Ishikawa (cell line): Measurements from ENCODE around the gene LPP.

ENCODE experiments used
- CEBPB ChIP-seq: IDR thresholded peaks from 2 replicates; pipeline ENCODE4 v1.6.1; 2012
- CREB1 ChIP-seq: IDR thresholded peaks from 2 replicates; pipeline ENCODE4 v1.6.1; 2012; ENCODE audit warnings: low read depth
- EGR1 ChIP-seq: IDR thresholded peaks from 2 replicates; pipeline ENCODE4 v1.6.1; 2012
- EP300 ChIP-seq: IDR thresholded peaks from 2 replicates; pipeline ENCODE4 v1.6.1; 2012; ENCODE audit warnings: borderline replicate concordance
- FOXM1 ChIP-seq: IDR thresholded peaks from 2 replicates; pipeline ENCODE4 v1.6.1; 2012; ENCODE audit warnings: low read depth, borderline replicate concordance
- MAX ChIP-seq: IDR thresholded peaks from 2 replicates; pipeline ENCODE4 v1.6.1; 2012
- NFIC ChIP-seq: IDR thresholded peaks from 2 replicates; pipeline ENCODE4 v1.6.1; 2012
- RAD21 ChIP-seq: IDR thresholded peaks from 2 replicates; pipeline ENCODE4 v1.6.1; 2012; ENCODE audit warnings: low read depth
- TAF1 ChIP-seq: IDR thresholded peaks from 2 replicates; pipeline ENCODE4 v1.6.1; 2012; ENCODE audit warnings: low read depth, mild to moderate bottlenecking
- TCF12 ChIP-seq: IDR thresholded peaks from 2 replicates; pipeline ENCODE4 v1.6.1; 2012; ENCODE audit warnings: low read depth
- TEAD4 ChIP-seq: IDR thresholded peaks from 2 replicates; pipeline ENCODE4 v1.6.1; 2012
- YY1 ChIP-seq: IDR thresholded peaks from 2 replicates; pipeline ENCODE4 v1.6.1; 2012; ENCODE audit warnings: low read depth
- ZBTB7A ChIP-seq: IDR thresholded peaks from 2 replicates; pipeline ENCODE4 v1.6.1; 2012; ENCODE audit warnings: low read depth
- TF ChIP-seq, protein P1 (sequence below): IDR thresholded peaks from 2 replicates; pipeline ENCODE4 v1.6.1; 2012; ENCODE audit warnings: low read depth, mild to moderate bottlenecking
- TF ChIP-seq, protein P2 (sequence below): IDR thresholded peaks from 2 replicates; pipeline ENCODE4 v1.6.1; 2012

The LPP gene

DNA sequence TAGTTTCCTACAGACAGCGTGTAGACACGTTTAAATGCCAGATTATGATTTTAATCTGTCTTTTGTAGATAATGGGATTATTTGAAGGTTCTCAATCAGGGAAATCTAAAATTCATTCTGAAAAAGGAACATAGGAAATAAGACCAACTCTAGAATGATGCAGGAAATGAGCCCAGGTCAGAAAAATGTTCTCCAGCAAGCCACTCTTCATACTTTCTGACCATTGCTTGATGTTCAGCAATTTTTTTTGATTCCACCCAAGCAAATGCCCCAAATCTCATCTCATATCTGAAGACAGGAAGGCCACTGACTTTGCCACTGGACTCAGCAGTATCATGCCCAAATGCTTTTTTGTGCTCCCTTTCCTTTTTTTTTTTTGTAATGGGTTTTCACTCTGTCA is 373.4 kb downstream of the LPP start:
- no peak for TF ChIP-seq MAX

DNA sequence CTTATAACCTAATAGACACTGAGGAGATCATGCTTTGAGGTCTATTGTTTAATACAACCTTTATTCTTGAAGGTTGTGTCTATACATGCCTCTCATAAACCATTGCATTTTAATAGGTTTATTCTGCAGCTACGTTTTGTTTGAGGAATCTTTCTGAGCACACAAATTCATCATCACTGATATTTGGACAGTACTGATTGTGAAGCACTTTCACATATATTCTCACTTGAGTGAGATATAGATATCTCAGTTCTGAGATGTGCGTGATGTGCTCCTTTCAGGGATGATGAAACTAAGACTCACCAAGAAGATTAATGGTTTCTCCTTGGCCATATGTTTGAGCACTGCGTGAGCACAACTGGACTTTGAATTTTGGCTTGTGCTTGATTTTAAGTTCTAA is 374.4 kb downstream of the LPP start:
- TF ChIP-seq, protein P1, sequence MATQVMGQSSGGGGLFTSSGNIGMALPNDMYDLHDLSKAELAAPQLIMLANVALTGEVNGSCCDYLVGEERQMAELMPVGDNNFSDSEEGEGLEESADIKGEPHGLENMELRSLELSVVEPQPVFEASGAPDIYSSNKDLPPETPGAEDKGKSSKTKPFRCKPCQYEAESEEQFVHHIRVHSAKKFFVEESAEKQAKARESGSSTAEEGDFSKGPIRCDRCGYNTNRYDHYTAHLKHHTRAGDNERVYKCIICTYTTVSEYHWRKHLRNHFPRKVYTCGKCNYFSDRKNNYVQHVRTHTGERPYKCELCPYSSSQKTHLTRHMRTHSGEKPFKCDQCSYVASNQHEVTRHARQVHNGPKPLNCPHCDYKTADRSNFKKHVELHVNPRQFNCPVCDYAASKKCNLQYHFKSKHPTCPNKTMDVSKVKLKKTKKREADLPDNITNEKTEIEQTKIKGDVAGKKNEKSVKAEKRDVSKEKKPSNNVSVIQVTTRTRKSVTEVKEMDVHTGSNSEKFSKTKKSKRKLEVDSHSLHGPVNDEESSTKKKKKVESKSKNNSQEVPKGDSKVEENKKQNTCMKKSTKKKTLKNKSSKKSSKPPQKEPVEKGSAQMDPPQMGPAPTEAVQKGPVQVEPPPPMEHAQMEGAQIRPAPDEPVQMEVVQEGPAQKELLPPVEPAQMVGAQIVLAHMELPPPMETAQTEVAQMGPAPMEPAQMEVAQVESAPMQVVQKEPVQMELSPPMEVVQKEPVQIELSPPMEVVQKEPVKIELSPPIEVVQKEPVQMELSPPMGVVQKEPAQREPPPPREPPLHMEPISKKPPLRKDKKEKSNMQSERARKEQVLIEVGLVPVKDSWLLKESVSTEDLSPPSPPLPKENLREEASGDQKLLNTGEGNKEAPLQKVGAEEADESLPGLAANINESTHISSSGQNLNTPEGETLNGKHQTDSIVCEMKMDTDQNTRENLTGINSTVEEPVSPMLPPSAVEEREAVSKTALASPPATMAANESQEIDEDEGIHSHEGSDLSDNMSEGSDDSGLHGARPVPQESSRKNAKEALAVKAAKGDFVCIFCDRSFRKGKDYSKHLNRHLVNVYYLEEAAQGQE: no peak
- TF ChIP-seq EGR1: no peak
- TF ChIP-seq RAD21: no peak
- no peak for TF ChIP-seq NFIC
- TF ChIP-seq CEBPB: no peak
- no peak for TF ChIP-seq FOXM1
- TF ChIP-seq TCF12: no peak
- no peak for TF ChIP-seq ZBTB7A
- no peak for TF ChIP-seq TAF1
- no peak for TF ChIP-seq CREB1
- no peak for TF ChIP-seq TEAD4
- TF ChIP-seq YY1: no peak
- TF ChIP-seq EP300: no peak
- no peak for TF ChIP-seq MAX
- TF ChIP-seq, protein P2, sequence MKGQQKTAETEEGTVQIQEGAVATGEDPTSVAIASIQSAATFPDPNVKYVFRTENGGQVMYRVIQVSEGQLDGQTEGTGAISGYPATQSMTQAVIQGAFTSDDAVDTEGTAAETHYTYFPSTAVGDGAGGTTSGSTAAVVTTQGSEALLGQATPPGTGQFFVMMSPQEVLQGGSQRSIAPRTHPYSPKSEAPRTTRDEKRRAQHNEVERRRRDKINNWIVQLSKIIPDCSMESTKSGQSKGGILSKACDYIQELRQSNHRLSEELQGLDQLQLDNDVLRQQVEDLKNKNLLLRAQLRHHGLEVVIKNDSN: no peak

DNA sequence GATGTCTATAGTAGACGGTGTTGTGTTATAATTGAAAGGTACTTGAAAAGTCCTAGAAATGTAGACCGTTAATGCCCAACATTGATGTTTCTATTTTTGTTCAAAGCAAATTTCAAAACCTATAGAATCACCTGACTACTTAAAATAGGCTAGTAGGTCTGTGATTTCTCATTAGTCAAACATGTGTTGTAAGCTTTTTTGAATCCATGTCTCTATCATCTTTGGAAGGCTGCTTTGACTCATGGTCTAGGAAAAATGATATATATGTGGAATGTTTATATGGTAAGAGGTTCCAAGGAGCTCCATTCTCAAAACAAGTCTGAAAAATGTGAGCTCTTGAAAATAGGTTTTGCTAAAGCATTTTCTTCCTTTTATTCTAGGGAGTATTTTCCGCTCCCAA is 375.3 kb downstream of the LPP start:
- no peak for TF ChIP-seq TEAD4
- TF ChIP-seq ZBTB7A: no peak
- TF ChIP-seq EP300: no peak
- TF ChIP-seq NFIC: no peak
- TF ChIP-seq, protein P2: no peak

- TF ChIP-seq RAD21 (no peak), NFIC (no peak), MAX (no peak), TEAD4 (no peak), ZBTB7A (no peak), FOXM1 (no peak), TAF1 (no peak), CREB1 (no peak), EP300 (no peak), CEBPB (no peak), YY1 (no peak), TCF12 (no peak), EGR1 (no peak)
- TF ChIP-seq, protein P1: no peak
- TF ChIP-seq, protein P2: no peak
These were observed 376.3 kb downstream of the LPP start for GRCh38 chr3:188530226-188530625.

DNA sequence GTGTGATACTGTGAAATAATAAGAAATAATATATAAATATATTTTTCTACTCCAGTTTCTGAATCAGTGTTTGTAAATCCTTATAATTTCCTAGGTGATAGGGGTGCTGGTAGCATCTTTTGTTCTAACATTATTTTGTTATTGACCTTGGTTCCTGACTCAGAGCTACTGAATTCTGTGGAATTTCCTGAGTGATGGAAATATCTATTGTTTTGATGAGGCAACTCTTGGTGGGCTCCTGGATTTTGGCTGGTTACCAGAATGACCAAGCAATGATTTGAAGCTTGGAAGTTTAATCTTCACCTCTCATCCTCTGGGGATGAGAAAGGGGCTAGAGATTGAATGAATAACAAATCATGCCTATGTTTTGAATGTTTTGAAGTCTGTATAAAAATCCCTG is 377.3 kb downstream of the LPP start:
- TF ChIP-seq TEAD4: no peak
- no peak for TF ChIP-seq FOXM1
- no peak for TF ChIP-seq RAD21
- TF ChIP-seq EGR1: no peak
- no peak for TF ChIP-seq CREB1
- TF ChIP-seq EP300: no peak
- no peak for TF ChIP-seq NFIC
- TF ChIP-seq, protein P1: no peak
- TF ChIP-seq ZBTB7A: no peak
- no peak for TF ChIP-seq TCF12
- TF ChIP-seq TAF1: no peak
- TF ChIP-seq MAX: no peak
- TF ChIP-seq CEBPB: no peak
- TF ChIP-seq, protein P2: no peak
